Measurements from ENCODE around the gene NOXO1.
A peak's percentile ranks its signal among the peaks of the same experiment; 100 is the strongest.

NOXO1 gene

GRCh38 chr16:1989209-1990100 is 8.2 kb upstream of the NOXO1 start, which contains the start of gene SYNGR3:
Gene SYNGR3 (plus strand): TSS chr16:1989970. CDS start chr16:1990103, 133 bp downstream.
- Histone ChIP-seq H3K9me3 (ENCODE audit: insufficient read depth, low read length) (no peaks in the 10 kb centered on the region), H3K4me3 (ENCODE audit: insufficient read length, low read depth) (peak within 1 kb of the TSS; percentile 63), H3K9ac (ENCODE audit: insufficient read length, low read depth) (peak within 1 kb of the TSS; percentile 89), H3K27me3 (ENCODE audit: insufficient read depth, insufficient read length) (peaks cover 28% of the 10 kb centered on the region), H3K4me1 (ENCODE audit: insufficient read depth, insufficient read length) (peaks cover 45% of the 10 kb centered on the region), H3K36me3 (ENCODE audit: insufficient read depth, insufficient read length, low read length) (peaks cover 34% of the 10 kb centered on the region)
- TF ChIP-seq ZNF274 (IDR thresholded peaks at IDR 0.05; ENCODE audit: low read depth, low read length) (no peak), SUZ12 (IDR thresholded peaks at IDR 0.05; ENCODE audit: extremely low read depth, insufficient read depth, insufficient read length) (no peak), YY1 (IDR thresholded peaks at IDR 0.05; ENCODE audit: insufficient read depth, insufficient read length) (no peak)
- DNase-seq (ENCODE audit: low read depth, low spot score), result no peak

- Histone ChIP-seq H3K4me3 (ENCODE audit: insufficient read length, low read depth) (no peak overlapping the region), H3K36me3 (ENCODE audit: insufficient read depth, insufficient read length, low read length) (peaks cover 30% of the 10 kb centered on the region), H3K9me3 (ENCODE audit: insufficient read depth, low read length) (no peaks in the 10 kb centered on the region), H3K27me3 (ENCODE audit: insufficient read depth, insufficient read length) (peaks cover 28% of the 10 kb centered on the region), H3K9ac (ENCODE audit: insufficient read length, low read depth) (no peak overlapping the region), H3K4me1 (ENCODE audit: insufficient read depth, insufficient read length) (peaks cover 36% of the 10 kb centered on the region)
- no peak for DNase-seq (ENCODE audit: low read depth, low spot score)
- TF ChIP-seq ZNF274 (IDR thresholded peaks at IDR 0.05; ENCODE audit: low read depth, low read length), result no peak
- TF ChIP-seq SUZ12 (IDR thresholded peaks at IDR 0.05; ENCODE audit: extremely low read depth, insufficient read depth, insufficient read length), result no peak
- TF ChIP-seq YY1 (IDR thresholded peaks at IDR 0.05; ENCODE audit: insufficient read depth, insufficient read length), result no peak
Observed at GRCh38 chr16:1987198-1987597, 5.9 kb upstream of the NOXO1 start.

GRCh38 chr16:1985466-1986150 is 4.3 kb upstream of the NOXO1 start:
- TF ChIP-seq YY1 (IDR thresholded peaks at IDR 0.05; ENCODE audit: insufficient read depth, insufficient read length) (no peak), ZNF274 (IDR thresholded peaks at IDR 0.05; ENCODE audit: low read depth, low read length) (no peak), SUZ12 (IDR thresholded peaks at IDR 0.05; ENCODE audit: extremely low read depth, insufficient read depth, insufficient read length) (no peak)
- Histone ChIP-seq H3K4me3 (ENCODE audit: insufficient read length, low read depth) (peak overlapping the region; percentile 89), H3K27me3 (ENCODE audit: insufficient read depth, insufficient read length) (peaks cover 14% of the 10 kb centered on the region), H3K9me3 (ENCODE audit: insufficient read depth, low read length) (no peaks in the 10 kb centered on the region), H3K36me3 (ENCODE audit: insufficient read depth, insufficient read length, low read length) (peaks cover 30% of the 10 kb centered on the region), H3K9ac (ENCODE audit: insufficient read length, low read depth) (peak overlapping the region; percentile 61), H3K4me1 (ENCODE audit: insufficient read depth, insufficient read length) (peaks cover 38% of the 10 kb centered on the region)
- DNase-seq (ENCODE audit: low read depth, low spot score), result no peak

- Histone ChIP-seq H3K36me3 (ENCODE audit: insufficient read depth, insufficient read length, low read length) (peaks cover 39% of the 10 kb centered on the region), H3K9me3 (ENCODE audit: insufficient read depth, low read length) (no peaks in the 10 kb centered on the region), H3K4me3 (ENCODE audit: insufficient read length, low read depth) (peak overlapping the region; percentile 89), H3K4me1 (ENCODE audit: insufficient read depth, insufficient read length) (peaks cover 38% of the 10 kb centered on the region), H3K9ac (ENCODE audit: insufficient read length, low read depth) (peak overlapping the region; percentile 97), H3K27me3 (ENCODE audit: insufficient read depth, insufficient read length) (peaks cover 11% of the 10 kb centered on the region)
- TF ChIP-seq ZNF274 (IDR thresholded peaks at IDR 0.05; ENCODE audit: low read depth, low read length), result no peak
- no peak for TF ChIP-seq YY1 (IDR thresholded peaks at IDR 0.05; ENCODE audit: insufficient read depth, insufficient read length)
- no peak for TF ChIP-seq SUZ12 (IDR thresholded peaks at IDR 0.05; ENCODE audit: extremely low read depth, insufficient read depth, insufficient read length)
- no peak for DNase-seq (ENCODE audit: low read depth, low spot score)
Observed at GRCh38 chr16:1984347-1985225, 3.3 kb upstream of the NOXO1 start.

- H3K4me1 ChIP-seq (ENCODE audit: insufficient read depth, insufficient read length), result peaks cover 33% of the 10 kb centered on the region
- peaks cover 47% of the 10 kb centered on the region for H3K36me3 ChIP-seq (ENCODE audit: insufficient read depth, insufficient read length, low read length)
- H3K4me3 ChIP-seq (ENCODE audit: insufficient read length, low read depth), result peak within 1 kb of the TSS; percentile 89
- peak; percentile 92 for DNase-seq (ENCODE audit: low read depth, low spot score)
- no peaks in the 10 kb centered on the region for H3K9me3 ChIP-seq (ENCODE audit: insufficient read depth, low read length)
- H3K9ac ChIP-seq (ENCODE audit: insufficient read length, low read depth), result peak within 1 kb of the TSS; percentile 97
- TF ChIP-seq YY1 (IDR thresholded peaks at IDR 0.05; ENCODE audit: insufficient read depth, insufficient read length) (peak; percentile 90), SUZ12 (IDR thresholded peaks at IDR 0.05; ENCODE audit: extremely low read depth, insufficient read depth, insufficient read length) (no peak)
- H3K27me3 ChIP-seq (ENCODE audit: insufficient read depth, insufficient read length), result peaks cover 3% of the 10 kb centered on the region
Observed at GRCh38 chr16:1983544-1984346, 2.5 kb upstream of the NOXO1 start, which contains the start of gene GFER. Gene GFER (plus strand): TSS chr16:1984193. CDS start chr16:1984219, 26 bp downstream.

- peaks cover 33% of the 10 kb centered on the region for H3K4me1 ChIP-seq (ENCODE audit: insufficient read depth, insufficient read length)
- no peak for TF ChIP-seq SUZ12 (IDR thresholded peaks at IDR 0.05; ENCODE audit: extremely low read depth, insufficient read depth, insufficient read length)
- TF ChIP-seq ZNF274 (IDR thresholded peaks at IDR 0.05; ENCODE audit: low read depth, low read length), result no peak
- TF ChIP-seq YY1 (IDR thresholded peaks at IDR 0.05; ENCODE audit: insufficient read depth, insufficient read length), result no peak
Observed at GRCh38 chr16:1982991-1983543, 1.8 kb upstream of the NOXO1 start.

More at GRCh38 chr16:1982991-1983543, 1.8 kb upstream of the NOXO1 start:
- no peak for DNase-seq (ENCODE audit: low read depth, low spot score)
- peak overlapping the region; percentile 88 for H3K9ac ChIP-seq (ENCODE audit: insufficient read length, low read depth)
- H3K9me3 ChIP-seq (ENCODE audit: insufficient read depth, low read length), result no peaks in the 10 kb centered on the region
- peaks cover 53% of the 10 kb centered on the region for H3K36me3 ChIP-seq (ENCODE audit: insufficient read depth, insufficient read length, low read length)
- H3K27me3 ChIP-seq (ENCODE audit: insufficient read depth, insufficient read length), result no peaks in the 10 kb centered on the region
- peak overlapping the region; percentile 62 for H3K4me3 ChIP-seq (ENCODE audit: insufficient read length, low read depth)

Measured in NT2/D1 (cell line).